MCF 10A (cell line): ENCODE measurements around the gene SH3BP2. TPM values are rescaled to one million over a fixed set of nuclear protein-coding genes. Genes with fewer than 3 reads are reported as not detected.

Experiments used
- BruUV-seq: library from RNA; stranded (reverse); fragments of 400-500 nt; replicated peaks from 2 replicates; lab custom pipeline; 2021; lab: Mats Ljungman, UMichigan
- CTCF ChIA-PET: fragments of 300-600 bp; sonication (Branson Sonifier 250); formaldehyde crosslinking; extraction: SDS; loops from one replicate; lab custom pipeline; 2021; ENCODE audit warnings: antibody characterized with exemption, inconsistent platforms; lab: Yijun Ruan, JAX
- POLR2A ChIA-PET: fragments of 300-600, 350-650 bp; sonication (Branson Sonifier 250); formaldehyde crosslinking; extraction: SDS; loops from one replicate; lab custom pipeline; 2020; ENCODE audit warnings: antibody characterized with exemption, inconsistent platforms; lab: Yijun Ruan, JAX
- DNase-seq: peaks from one replicate; pipeline ENCODE4 v3.0.0-alpha.2; 2018; ENCODE audit not compliant: unreplicated experiment
- H3K27ac Mint-ChIP-seq: one replicate; pipeline ENCODE4 v1.8.0; 2022; ENCODE audit warnings: mild to moderate bottlenecking, low read depth, mixed read lengths; ENCODE audit not compliant: unreplicated experiment
- H3K27me3 Mint-ChIP-seq: one replicate; pipeline ENCODE4 v1.8.0; 2022; ENCODE audit warnings: mixed read lengths; ENCODE audit not compliant: insufficient read depth, unreplicated experiment
- H3K36me3 Mint-ChIP-seq: one replicate; pipeline ENCODE4 v1.8.0; 2022; ENCODE audit warnings: mild to moderate bottlenecking, moderate library complexity, mixed read lengths; ENCODE audit not compliant: insufficient read depth, unreplicated experiment
- H3K4me1 Mint-ChIP-seq: one replicate; pipeline ENCODE4 v1.8.0; 2022; ENCODE audit warnings: mixed read lengths; ENCODE audit not compliant: insufficient read depth, unreplicated experiment
- H3K4me3 Mint-ChIP-seq: one replicate; pipeline ENCODE4 v1.8.0; 2022; ENCODE audit warnings: mild to moderate bottlenecking, moderate library complexity, mixed read lengths; ENCODE audit not compliant: unreplicated experiment
- H3K9me3 Mint-ChIP-seq: one replicate; pipeline ENCODE4 v1.8.0; 2022; ENCODE audit warnings: mixed read lengths; ENCODE audit not compliant: unreplicated experiment
- intact Hi-C: fragments of 100-400 bp; cut with micrococcal nuclease; formaldehyde crosslinking; loops from 2 replicates; pipeline ENCODE4 v1.14.1; 2022
- total RNA-seq: library from RNA; stranded (reverse); gene quantifications from 2 replicates; pipeline ENCODE4 v1.2.3, GENCODE V29; 2022
- TF ChIP-seq, protein P1 (sequence below): fragments of 200-600 bp; IDR thresholded peaks from one replicate; pipeline ENCODE4 v1.8.0; 2022; ENCODE audit warnings: antibody characterized with exemption, mild to moderate bottlenecking; ENCODE audit not compliant: unreplicated experiment

SH3BP2 gene
- total RNA-seq, 1 experiment from 2014 or later, result 57.9 TPM

- POLR2A ChIA-PET, result interaction anchor here (0.9 to 2.9 kb wide), 4 partner anchors 14 to 25 kb away, joined by 3 to 17 read pairs (median 4); partner anchors contain the start of gene ADD1
- TF ChIP-seq, protein P1, sequence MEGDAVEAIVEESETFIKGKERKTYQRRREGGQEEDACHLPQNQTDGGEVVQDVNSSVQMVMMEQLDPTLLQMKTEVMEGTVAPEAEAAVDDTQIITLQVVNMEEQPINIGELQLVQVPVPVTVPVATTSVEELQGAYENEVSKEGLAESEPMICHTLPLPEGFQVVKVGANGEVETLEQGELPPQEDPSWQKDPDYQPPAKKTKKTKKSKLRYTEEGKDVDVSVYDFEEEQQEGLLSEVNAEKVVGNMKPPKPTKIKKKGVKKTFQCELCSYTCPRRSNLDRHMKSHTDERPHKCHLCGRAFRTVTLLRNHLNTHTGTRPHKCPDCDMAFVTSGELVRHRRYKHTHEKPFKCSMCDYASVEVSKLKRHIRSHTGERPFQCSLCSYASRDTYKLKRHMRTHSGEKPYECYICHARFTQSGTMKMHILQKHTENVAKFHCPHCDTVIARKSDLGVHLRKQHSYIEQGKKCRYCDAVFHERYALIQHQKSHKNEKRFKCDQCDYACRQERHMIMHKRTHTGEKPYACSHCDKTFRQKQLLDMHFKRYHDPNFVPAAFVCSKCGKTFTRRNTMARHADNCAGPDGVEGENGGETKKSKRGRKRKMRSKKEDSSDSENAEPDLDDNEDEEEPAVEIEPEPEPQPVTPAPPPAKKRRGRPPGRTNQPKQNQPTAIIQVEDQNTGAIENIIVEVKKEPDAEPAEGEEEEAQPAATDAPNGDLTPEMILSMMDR, result no peak
- DNase-seq, result no peak
- no peaks in the 10 kb centered on the region for H3K27me3 Mint-ChIP-seq
- no TSS peak for BruUV-seq
- H3K27ac Mint-ChIP-seq, result no peak overlapping the region
- H3K36me3 Mint-ChIP-seq, result peaks cover 32% of the 10 kb centered on the region
- CTCF ChIA-PET, result no interaction called here
- H3K9me3 Mint-ChIP-seq, result no peaks in the 10 kb centered on the region
- H3K4me1 Mint-ChIP-seq, result peaks cover 15% of the 10 kb centered on the region
- no peak overlapping the region for H3K4me3 Mint-ChIP-seq
- intact Hi-C loops, result no loop called here
These were observed 27.5 kb downstream of the SH3BP2 start for GRCh38 chr4:2820216-2820982.

GRCh38 chr4:2822461-2823300, 29.8 kb downstream of the SH3BP2 start:
- H3K27me3 Mint-ChIP-seq, result no peaks in the 10 kb centered on the region
- peaks cover 7% of the 10 kb centered on the region for H3K4me1 Mint-ChIP-seq
- no peak overlapping the region for H3K4me3 Mint-ChIP-seq
- TF ChIP-seq, protein P1, result no peak
- BruUV-seq, result no TSS peak
- H3K27ac Mint-ChIP-seq, result no peak overlapping the region
- H3K9me3 Mint-ChIP-seq, result no peaks in the 10 kb centered on the region
- CTCF ChIA-PET, result no interaction called here
- intact Hi-C loops, result no loop called here
- no peak for DNase-seq
- H3K36me3 Mint-ChIP-seq, result peaks cover 42% of the 10 kb centered on the region
- POLR2A ChIA-PET, result interaction anchor here (0.6 kb wide), 1 partner anchor 1133 kb away, joined by 3 read pairs; no protein-coding TSS in a partner anchor

DNA sequence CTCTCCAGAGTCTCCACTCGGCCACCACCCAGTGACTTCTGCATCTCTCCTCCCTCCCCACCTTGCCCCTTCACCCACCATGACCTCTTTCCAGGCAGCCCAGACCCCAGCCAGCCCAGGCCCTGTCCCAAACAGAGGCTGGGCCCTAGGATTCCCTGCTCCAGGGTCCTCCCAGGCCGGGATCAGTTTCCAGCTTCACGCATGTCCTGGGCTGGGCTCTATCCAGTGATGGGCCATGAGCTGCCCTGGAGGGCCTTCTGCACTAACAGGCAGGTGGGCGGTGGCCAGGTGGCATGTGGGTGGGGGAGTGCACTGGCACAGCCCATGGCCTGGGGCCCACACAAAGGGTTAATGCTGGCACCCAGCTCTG, 30.4 kb downstream of the SH3BP2 start:
- CTCF ChIA-PET, result no interaction called here
- Mint-ChIP-seq H3K36me3 (peaks cover 42% of the 10 kb centered on the region), H3K4me1 (peaks cover 7% of the 10 kb centered on the region), H3K4me3 (no peak overlapping the region), H3K27ac (no peak overlapping the region), H3K9me3 (no peaks in the 10 kb centered on the region), H3K27me3 (no peaks in the 10 kb centered on the region)
- POLR2A ChIA-PET, result no interaction called here
- DNase-seq, result no peak
- TF ChIP-seq, protein P1, result no peak
- BruUV-seq, result no TSS peak
- intact Hi-C loops, result no loop called here
